ENCODE measurements around the gene ADAMTS3.

Gene ADAMTS3

DNA sequence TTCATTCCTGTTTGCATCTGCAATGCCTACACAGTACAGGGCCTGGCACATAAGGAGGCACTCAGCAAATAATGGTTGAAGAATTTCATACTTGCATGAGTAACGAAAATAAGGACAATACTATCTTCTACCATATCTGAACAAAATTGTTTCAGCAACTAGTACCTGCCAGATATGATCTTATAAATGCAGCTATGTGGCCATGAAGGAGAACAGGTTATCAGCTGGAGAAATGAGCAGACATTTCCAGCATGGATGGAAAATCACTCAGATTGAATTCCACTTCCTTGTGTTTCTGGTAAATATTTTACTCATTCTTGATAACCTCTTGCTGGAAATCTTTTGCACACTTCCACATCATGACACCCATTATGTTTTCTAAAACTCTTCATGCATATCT lies 204.0 kb downstream of the ADAMTS3 start:
- Histone ChIP-seq H3K9ac (no peak overlapping the region), H3K4me1 (ENCODE audit: low read depth, poor library complexity, severe bottlenecking) (no peaks in the 10 kb centered on the region), H4K20me1 (ENCODE audit: insufficient read depth) (no peaks in the 10 kb centered on the region), H3K79me2 (ENCODE audit: insufficient read depth, low read depth) (no peaks in the 10 kb centered on the region), H2AFZ (ENCODE audit: low read depth) (no peak overlapping the region), H3K4me2 (no peak overlapping the region), H3K36me3 (ENCODE audit: insufficient read depth) (no peaks in the 10 kb centered on the region), H3K27ac (no peak overlapping the region), H3K27me3 (ENCODE audit: insufficient read depth, low read depth) (no peaks in the 10 kb centered on the region), H3K4me3 (IDR thresholded peaks at IDR 0.05; ENCODE audit: insufficient read depth, low read depth, low read length) (no peak overlapping the region)
- TF ChIP-seq CTCF (conservative IDR thresholded peaks at IDR 0.05; ENCODE audit: low read depth, low read length) = no peak

GRCh38 chr4:72360075-72360474 lies 208.9 kb downstream of the ADAMTS3 start:
- H3K27me3 ChIP-seq (ENCODE audit: insufficient read depth, low read depth) = no peaks in the 10 kb centered on the region
- no peak overlapping the region for H2AFZ ChIP-seq (ENCODE audit: low read depth)
- H3K27ac ChIP-seq = no peak overlapping the region
- no peak overlapping the region for H3K4me3 ChIP-seq (IDR thresholded peaks at IDR 0.05; ENCODE audit: insufficient read depth, low read depth, low read length)
- no peaks in the 10 kb centered on the region for H3K4me1 ChIP-seq (ENCODE audit: low read depth, poor library complexity, severe bottlenecking)
- no peak overlapping the region for H3K9ac ChIP-seq
- H3K79me2 ChIP-seq (ENCODE audit: insufficient read depth, low read depth) = no peaks in the 10 kb centered on the region
- TF ChIP-seq CTCF (conservative IDR thresholded peaks at IDR 0.05; ENCODE audit: low read depth, low read length) = no peak
- H4K20me1 ChIP-seq (ENCODE audit: insufficient read depth) = no peaks in the 10 kb centered on the region
- no peak overlapping the region for H3K4me2 ChIP-seq
- no peaks in the 10 kb centered on the region for H3K36me3 ChIP-seq (ENCODE audit: insufficient read depth)

DNA sequence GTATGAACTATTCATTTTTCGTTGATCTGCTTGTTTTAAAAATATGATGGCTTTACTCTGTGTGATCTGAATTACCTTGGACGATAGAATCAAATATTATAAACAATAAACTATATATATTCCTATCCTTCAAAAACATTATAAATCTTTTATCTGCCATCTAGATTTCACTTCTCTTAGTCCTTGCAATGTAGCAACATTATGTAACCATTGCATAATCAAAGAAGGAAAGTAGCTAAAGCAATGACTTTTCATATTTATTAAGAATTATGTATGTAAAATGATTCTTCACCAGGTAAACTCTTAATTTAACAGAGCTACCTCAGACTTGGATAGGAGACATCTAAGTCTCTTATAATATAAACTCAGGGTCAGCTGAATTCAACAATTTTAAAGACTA lies 210.5 kb downstream of the ADAMTS3 start:
- Histone ChIP-seq H3K4me2 (no peak overlapping the region), H3K4me1 (ENCODE audit: low read depth, poor library complexity, severe bottlenecking) (no peaks in the 10 kb centered on the region), H3K9ac (no peak overlapping the region), H3K36me3 (ENCODE audit: insufficient read depth) (no peaks in the 10 kb centered on the region), H3K4me3 (IDR thresholded peaks at IDR 0.05; ENCODE audit: insufficient read depth, low read depth, low read length) (no peak overlapping the region), H3K27me3 (ENCODE audit: insufficient read depth, low read depth) (no peaks in the 10 kb centered on the region), H3K27ac (no peak overlapping the region), H4K20me1 (ENCODE audit: insufficient read depth) (no peaks in the 10 kb centered on the region), H2AFZ (ENCODE audit: low read depth) (no peak overlapping the region), H3K79me2 (ENCODE audit: insufficient read depth, low read depth) (no peaks in the 10 kb centered on the region)
- no peak for TF ChIP-seq CTCF (conservative IDR thresholded peaks at IDR 0.05; ENCODE audit: low read depth, low read length)

DNA sequence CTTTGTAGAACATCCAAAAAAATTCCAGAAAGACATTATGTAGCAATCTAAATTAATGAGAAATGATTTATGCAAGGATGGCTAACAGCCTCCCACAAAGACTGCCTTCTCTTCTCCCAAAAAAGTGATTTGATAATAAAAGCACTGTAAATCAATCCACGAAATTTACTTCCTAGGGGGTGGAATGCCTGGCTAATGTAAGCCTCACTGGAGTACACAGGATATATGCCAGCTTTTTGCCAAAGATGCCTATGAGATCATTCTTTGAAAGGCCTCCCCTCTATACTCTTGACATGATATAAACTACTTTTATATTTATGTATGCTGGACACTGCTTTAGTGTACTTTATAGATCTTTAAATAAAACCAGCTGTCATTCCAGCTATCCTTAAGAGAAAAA lies 211.1 kb downstream of the ADAMTS3 start:
- no peak for TF ChIP-seq CTCF (conservative IDR thresholded peaks at IDR 0.05; ENCODE audit: low read depth, low read length)
- Histone ChIP-seq H3K4me2 (no peak overlapping the region), H3K4me1 (ENCODE audit: low read depth, poor library complexity, severe bottlenecking) (no peaks in the 10 kb centered on the region), H3K4me3 (IDR thresholded peaks at IDR 0.05; ENCODE audit: insufficient read depth, low read depth, low read length) (no peak overlapping the region), H3K27ac (no peak overlapping the region), H3K27me3 (ENCODE audit: insufficient read depth, low read depth) (no peaks in the 10 kb centered on the region), H3K79me2 (ENCODE audit: insufficient read depth, low read depth) (no peaks in the 10 kb centered on the region), H3K9ac (no peak overlapping the region), H2AFZ (ENCODE audit: low read depth) (no peak overlapping the region), H3K36me3 (ENCODE audit: insufficient read depth) (no peaks in the 10 kb centered on the region), H4K20me1 (ENCODE audit: insufficient read depth) (no peaks in the 10 kb centered on the region)

GRCh38 chr4:72352711-72353110 lies 216.3 kb downstream of the ADAMTS3 start:
- H4K20me1 ChIP-seq (ENCODE audit: insufficient read depth) = no peaks in the 10 kb centered on the region
- H2AFZ ChIP-seq (ENCODE audit: low read depth) = no peak overlapping the region
- H3K27me3 ChIP-seq (ENCODE audit: insufficient read depth, low read depth) = no peaks in the 10 kb centered on the region
- TF ChIP-seq CTCF (conservative IDR thresholded peaks at IDR 0.05; ENCODE audit: low read depth, low read length) = no peak
- no peak overlapping the region for H3K4me3 ChIP-seq (IDR thresholded peaks at IDR 0.05; ENCODE audit: insufficient read depth, low read depth, low read length)
- no peak overlapping the region for H3K27ac ChIP-seq
- H3K4me1 ChIP-seq (ENCODE audit: low read depth, poor library complexity, severe bottlenecking) = no peaks in the 10 kb centered on the region
- no peak overlapping the region for H3K9ac ChIP-seq
- no peak overlapping the region for H3K4me2 ChIP-seq
- no peaks in the 10 kb centered on the region for H3K79me2 ChIP-seq (ENCODE audit: insufficient read depth, low read depth)
- no peaks in the 10 kb centered on the region for H3K36me3 ChIP-seq (ENCODE audit: insufficient read depth)
